Activated CD8-positive, alpha-beta memory T cell treated with anti-CD3 and anti-CD28 coated beads, Interleukin-2, amount 50 U/mL, for 24 hours (primary cell): ENCODE results near the gene MAST4.

Experiments used
- DNase-seq: peaks from one replicate; pipeline ENCODE4 v3.0.0-alpha.2; 2020; ENCODE audit errors: extremely low read depth

MAST4 gene

GRCh38 chr5:67085616-67086015 lies 489.4 kb downstream of the MAST4 start:
- no peak for DNase-seq

GRCh38 chr5:67089200-67089725 lies 493.1 kb downstream of the MAST4 start:
- no peak for DNase-seq

DNA sequence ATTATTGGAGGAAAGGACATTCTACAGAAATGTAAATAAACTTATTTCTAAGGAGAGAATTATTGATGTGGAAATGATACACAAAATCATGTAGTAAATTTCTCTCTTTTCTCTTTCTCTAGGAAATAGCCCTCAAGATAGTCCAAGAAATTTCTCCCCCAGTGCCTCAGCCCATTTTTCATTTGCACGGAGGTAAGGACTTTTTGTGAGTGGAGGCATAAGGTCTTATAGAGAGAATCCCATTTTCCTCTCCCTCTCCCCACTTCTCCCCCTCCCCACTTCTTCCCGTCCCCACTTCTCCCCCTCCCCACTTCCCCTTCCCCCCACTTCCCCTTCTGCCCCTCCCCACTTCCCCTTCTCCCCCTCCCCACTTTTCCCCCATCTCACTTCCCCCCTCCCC lies 493.8 kb downstream of the MAST4 start:
- no peak for DNase-seq

DNA sequence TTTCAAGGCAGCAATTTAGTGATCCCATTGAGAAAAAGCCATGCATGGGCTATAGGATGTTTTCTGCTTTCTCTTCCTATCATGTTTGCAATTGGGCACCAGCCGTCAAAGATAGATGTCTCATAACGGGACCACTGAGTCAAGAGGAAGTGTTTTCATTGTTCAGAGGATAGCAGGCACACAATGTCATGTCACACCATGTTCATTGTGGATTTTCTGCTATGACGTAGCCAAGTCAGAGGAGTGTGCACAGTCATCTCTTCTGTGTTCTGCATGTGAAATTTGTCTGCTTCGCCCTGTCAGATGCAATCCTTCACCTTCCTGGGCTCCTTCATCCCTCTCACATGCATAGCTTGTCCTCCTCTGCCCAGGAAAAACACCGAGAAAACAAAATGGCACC lies 494.4 kb downstream of the MAST4 start:
- no peak for DNase-seq

DNA sequence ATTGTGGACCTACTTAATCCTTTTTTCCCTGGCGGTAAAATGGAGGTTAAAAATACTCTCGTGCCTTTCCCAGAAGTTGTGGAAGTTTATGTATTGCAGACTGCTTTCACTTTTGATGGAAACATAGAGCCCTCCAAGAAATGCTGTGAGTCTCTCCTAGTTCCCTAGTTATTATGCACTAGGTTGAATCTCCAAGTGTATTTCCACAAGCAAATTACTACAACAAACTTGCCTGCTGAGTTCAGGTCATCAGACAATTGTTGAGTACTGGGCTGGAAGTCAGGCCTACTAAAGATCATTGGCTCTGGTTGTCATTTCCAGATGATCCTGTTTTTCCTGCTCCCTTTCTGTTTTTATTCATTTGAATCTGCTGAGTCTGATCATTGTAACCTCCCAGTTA lies 496.3 kb downstream of the MAST4 start:
- no peak for DNase-seq

DNA sequence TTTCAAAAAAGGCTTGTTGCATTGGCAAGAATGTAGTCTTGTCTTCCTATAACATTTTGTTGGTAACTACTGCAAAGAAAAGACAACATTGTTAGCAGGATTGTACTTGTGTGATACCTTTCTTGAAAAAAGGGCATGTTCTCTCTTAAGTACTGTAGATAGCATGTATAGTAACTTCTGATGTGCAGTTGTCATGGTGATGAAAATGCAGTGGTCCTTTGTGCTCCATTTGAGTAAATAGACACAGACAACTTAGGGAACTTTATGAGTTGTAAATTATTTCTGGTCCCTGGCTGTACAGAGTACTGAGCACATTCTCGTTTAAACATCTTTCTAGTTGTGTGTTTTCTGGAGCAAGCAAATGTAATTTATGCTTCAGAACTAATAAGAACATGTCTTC lies 497.1 kb downstream of the MAST4 start:
- no peak for DNase-seq

DNA sequence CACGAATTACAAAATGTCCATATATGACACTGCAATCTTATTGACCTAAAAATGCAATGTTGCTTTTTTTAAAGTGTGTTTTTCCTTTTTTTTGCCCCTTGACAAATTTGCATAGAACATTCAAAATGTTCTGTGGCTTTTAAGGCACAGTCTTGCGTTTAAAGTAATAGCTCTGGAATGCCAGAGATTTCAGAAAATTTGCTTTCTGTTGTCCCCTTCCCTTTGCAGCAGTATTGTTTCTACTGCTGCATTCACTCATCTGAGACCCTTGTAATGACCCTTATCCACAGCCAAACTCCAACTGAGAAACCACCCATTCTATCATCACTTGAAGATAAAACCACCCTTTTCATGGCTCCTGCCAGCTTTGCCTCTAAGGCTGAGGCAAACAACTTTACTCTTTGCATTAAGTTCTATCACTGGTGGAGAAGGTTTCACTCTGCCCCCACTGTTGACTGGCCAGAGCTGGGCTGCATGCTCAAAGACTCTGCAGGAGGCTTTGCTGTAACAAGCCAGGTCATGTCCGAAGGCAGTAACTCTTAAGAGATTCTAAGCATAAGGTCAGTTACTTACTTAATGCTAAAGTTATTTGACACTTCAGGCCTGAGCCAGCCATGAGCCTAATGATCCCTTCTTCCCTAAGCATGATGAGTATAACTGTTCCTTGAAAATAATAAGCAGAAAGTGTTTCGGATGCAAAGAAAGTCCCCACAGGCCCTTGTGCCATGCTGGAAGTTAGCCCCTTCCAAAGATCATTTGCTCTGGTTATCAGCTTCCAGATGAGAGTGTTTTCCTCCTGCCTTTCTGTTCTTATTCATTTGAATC lies 498.5 kb downstream of the MAST4 start:
- DNase-seq = no peak

GRCh38 chr5:67095346-67096171 lies 499.4 kb downstream of the MAST4 start:
- no peak for DNase-seq

DNA sequence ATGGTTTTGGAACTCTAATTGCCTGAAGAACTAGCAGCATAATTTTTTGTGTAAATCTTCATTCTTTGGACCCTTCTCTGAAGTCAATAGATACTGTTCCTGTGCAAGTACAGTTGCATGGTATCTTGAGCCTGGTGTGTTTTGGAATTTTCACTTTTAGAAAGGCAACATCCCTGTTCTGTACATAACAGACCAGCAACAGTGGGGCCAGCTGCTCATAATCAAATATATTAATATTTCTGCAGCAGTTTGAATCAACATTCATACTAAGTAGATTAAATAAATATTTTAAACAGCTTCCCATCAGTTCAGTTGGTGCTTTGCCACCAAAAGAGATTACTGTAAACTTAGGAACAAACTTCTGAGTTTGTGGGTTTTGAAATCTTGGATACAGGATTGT lies 502.5 kb downstream of the MAST4 start:
- DNase-seq = no peak

- DNase-seq = no peak
Observed at GRCh38 chr5:67100301-67100700, 504.1 kb downstream of the MAST4 start.

GRCh38 chr5:67102708-67103107 lies 506.5 kb downstream of the MAST4 start:
- DNase-seq = no peak

- no peak for DNase-seq
Observed at GRCh38 chr5:67104859-67105258, 508.7 kb downstream of the MAST4 start.

- no peak for DNase-seq
Observed at GRCh38 chr5:67105270-67105669, 509.1 kb downstream of the MAST4 start.

DNA sequence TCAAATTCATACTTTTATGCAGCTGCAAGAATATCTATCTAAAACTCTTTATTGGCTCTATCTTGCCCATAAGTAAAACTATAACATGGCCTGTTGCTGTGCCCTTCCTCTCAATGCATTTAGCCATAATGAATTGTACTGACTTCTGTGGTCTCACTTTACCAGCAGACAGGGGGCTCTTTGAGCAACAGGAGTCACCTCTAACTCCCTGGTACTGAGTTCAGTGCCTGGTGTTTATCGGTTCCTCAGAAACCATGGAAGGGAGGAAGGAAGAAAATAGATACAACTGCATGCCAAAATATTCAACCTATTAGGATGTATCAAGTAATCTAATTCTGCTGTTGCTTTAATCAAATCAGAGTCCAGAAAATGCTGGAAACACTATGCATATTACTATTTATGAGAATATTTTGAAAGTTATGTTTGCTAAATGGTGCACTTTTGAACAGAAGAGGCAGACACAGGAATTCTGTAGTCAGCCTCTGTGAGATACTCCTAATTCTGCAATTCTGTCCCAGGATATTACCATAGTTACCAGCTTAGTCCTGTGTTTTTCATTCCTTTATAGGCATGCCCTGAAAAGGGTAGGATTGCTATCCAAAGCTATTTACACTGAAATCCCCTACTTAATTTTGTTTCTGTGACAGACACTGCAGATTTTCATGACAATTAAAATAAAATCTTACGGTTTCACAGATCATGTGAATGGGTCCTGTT lies 510.6 kb downstream of the MAST4 start:
- no peak for DNase-seq

DNA sequence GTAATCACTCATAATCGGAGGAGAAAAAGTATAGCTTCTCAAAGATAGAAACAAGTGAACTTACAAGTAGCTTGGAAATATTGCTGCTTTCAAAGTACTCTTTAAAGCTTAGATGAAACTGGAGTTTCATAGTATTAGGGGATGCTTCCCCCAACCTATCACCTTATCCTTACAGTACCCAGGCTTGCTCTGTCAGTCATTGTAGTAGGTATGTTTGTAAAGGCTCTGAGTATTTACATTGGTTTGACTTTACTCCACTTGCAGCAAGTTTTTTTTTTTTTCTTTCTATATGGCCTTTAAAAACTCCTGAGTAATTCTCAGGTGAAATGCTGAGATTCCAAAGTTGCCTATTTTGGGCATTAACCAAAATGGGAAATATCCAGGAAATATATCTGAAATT lies 515.6 kb downstream of the MAST4 start:
- DNase-seq = no peak

DNA sequence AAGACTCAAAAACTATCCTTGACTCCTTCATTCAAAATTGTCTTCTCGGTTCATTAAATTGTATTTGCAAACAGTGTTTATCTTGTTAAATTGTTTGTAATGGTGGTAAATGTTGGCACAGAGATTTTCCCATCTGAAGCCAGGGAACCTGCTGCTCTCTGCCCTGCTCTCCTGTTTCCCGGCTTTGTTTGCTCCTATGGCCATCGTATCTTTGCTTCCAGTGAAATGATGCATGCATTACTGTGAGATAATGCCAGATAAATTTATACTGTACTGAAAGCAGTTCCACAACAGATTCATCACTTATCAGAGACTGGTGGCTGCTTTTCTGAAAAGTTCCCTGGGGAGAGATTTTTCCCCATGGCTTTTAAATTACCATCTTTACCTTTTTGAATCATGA lies 519.1 kb downstream of the MAST4 start:
- no peak for DNase-seq

- DNase-seq = no peak
Observed at GRCh38 chr5:67115817-67116216, 519.6 kb downstream of the MAST4 start.

- DNase-seq = no peak
Observed at GRCh38 chr5:67118050-67118620, 521.9 kb downstream of the MAST4 start.

DNA sequence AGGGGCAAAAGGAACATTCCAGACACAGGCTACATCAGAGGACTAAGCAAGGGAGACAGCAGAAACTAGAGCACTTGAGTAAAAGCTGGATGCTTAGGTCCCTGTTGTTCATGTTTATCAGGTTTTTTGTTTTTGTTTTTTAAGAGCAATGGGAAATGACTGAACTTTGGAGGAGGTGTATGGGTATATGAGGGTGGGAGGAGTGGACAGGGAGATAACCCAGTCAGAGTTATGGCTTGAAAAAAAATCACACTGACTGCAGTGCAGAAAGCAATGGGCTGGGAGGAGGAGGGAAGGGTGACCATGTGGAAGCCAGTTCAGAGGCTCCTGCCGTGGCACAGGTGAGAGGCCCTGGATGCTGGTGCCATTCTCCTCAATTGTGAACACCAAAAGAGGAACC lies 522.8 kb downstream of the MAST4 start:
- no peak for DNase-seq

DNA sequence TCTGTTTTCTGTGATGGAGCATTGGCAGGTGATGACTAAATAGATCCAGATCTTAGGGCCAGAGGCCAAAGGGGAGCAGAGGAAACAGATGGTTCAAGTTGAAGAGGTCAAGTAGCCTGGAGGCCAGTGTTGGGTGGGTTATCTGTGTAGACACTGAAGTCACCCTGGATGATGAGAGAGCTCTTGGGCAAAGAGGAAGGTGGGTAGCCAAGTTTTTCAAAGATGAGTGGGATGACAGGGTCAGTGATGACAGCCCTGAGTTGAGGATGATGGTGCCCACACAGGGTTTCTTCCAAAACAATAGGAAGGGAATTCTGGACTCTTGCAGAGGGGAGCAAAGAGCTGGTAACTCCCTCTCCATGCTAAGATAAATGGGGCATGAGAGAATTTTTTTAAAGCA lies 523.8 kb downstream of the MAST4 start:
- DNase-seq = no peak

DNA sequence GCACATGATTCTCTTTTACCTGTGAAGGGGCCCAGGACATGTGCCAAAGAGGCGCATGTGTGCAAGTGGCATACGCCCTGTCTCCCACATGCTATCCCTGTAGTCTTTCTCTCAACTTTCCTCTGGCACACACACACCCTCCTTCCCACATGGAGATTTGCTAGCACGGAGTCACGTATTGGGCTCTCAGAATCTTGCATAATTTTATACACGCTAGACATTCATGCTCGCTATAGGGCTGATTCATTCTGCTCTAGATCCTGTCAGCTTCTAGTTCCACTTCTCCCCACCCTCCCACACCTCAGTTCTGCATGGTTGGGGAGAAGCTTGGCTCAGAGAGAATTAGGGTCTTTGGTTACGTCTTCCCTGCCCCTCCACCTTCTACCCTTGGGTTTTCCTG lies 527.6 kb downstream of the MAST4 start:
- no peak for DNase-seq

DNA sequence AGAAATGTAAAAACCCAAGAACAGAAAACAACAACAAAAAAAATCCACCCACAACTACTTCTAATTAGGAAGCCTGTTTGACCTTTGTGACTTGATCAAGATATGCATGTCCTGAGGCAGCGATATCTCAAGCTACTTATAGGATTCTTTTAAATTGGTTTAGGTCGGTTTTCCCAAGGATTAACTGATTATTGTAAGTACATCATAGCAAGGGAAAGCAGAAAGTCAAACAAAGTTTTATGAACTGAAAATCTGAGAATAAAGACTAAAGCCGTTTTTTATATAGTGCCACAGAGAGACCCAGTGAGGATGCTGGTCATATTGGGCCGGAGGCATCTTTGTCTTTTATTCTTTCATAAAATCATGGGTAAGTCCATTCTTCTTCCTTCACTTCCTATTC lies 528.4 kb downstream of the MAST4 start:
- no peak for DNase-seq
